ENCODE measurements around the gene KCNJ12. TPM values are rescaled to one million over a fixed set of nuclear protein-coding genes. Genes with fewer than 3 reads are reported as not detected.

Gene KCNJ12
- total RNA-seq, 4 donors from 2014 or later: 1.1 to 2.5 (median 2.3) TPM

DNA sequence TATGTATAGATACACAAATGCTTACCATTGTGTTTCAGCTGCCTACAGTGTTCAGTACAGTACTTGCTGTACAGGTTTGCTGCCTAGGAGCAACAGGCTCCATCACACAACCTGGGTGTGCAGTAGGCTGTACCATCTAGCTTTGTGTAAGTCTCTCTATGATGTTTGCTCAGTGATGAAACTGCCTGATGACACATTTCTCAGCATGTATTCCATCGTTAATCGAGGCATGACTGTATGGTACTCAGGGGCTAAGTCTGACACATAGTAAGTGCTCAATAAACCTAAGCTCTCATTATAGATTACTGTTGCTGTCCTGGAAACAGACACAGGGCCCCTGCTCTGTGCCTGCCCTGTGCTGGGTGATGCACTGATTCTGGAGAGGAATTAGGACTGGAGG is 18.1 kb downstream of the KCNJ12 start:
- in situ Hi-C loops (cut with MboI; ENCODE audit: low pct_ligation_motif_present in 1 of 4, low pct_unique_long_range_greater_than_20kb in 1 of 4, low sequenced_read_pairs in 3 of 4) (no loop called here), intact Hi-C loops (cut with DNase I; ENCODE audit: low total_unique reads) (no loop called here)
- DNase-seq: no peak
- Histone ChIP-seq H3K4me1 (no peaks in the 10 kb centered on the region), H3K9me3 (no peaks in the 10 kb centered on the region), H3K4me3 (no peak overlapping the region), H3K27ac (no peak overlapping the region), H3K27me3 (no peaks in the 10 kb centered on the region), H3K36me3 (no peaks in the 10 kb centered on the region)
- 77% methylated on average over 2 of the region's 2 CpGs; no CpG with 5 or more reads in 1 of the 2 donors for WGBS, 2 donors (ENCODE audit: low coverage in 1 of 2)
- TF ChIP-seq POLR2AphosphoS5 (IDR thresholded peaks at IDR 0.05) (no peak), POLR2A (IDR thresholded peaks at IDR 0.05) (no peak), EP300 (IDR thresholded peaks at IDR 0.05; ENCODE audit: low read depth) (no peak)
- TF ChIP-seq, protein P1, sequence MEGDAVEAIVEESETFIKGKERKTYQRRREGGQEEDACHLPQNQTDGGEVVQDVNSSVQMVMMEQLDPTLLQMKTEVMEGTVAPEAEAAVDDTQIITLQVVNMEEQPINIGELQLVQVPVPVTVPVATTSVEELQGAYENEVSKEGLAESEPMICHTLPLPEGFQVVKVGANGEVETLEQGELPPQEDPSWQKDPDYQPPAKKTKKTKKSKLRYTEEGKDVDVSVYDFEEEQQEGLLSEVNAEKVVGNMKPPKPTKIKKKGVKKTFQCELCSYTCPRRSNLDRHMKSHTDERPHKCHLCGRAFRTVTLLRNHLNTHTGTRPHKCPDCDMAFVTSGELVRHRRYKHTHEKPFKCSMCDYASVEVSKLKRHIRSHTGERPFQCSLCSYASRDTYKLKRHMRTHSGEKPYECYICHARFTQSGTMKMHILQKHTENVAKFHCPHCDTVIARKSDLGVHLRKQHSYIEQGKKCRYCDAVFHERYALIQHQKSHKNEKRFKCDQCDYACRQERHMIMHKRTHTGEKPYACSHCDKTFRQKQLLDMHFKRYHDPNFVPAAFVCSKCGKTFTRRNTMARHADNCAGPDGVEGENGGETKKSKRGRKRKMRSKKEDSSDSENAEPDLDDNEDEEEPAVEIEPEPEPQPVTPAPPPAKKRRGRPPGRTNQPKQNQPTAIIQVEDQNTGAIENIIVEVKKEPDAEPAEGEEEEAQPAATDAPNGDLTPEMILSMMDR (IDR thresholded peaks at IDR 0.05): no peak

DNA sequence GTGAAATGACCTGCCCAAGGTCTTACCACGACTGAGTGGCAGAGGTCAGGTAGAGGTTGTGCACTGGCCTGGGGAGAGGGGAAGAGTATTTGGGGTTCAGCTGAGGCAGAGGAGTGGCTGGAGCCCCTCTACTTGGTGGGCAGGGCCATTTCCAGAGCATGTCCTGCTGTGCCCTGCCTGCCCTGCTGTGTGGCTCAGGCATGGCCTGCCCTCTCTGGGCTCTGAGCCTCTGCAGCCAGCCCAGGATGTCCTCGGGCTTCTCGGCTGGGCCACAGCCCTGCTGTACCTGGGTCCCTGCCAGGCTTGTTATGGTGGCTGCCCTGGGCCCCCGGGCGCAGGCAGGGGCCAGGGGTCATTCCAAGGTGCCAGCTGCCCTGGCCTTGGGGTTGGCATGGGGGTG is 19.6 kb downstream of the KCNJ12 start:
- intact Hi-C loops (cut with DNase I; ENCODE audit: low total_unique reads) (no loop called here), in situ Hi-C loops (cut with MboI; ENCODE audit: low pct_ligation_motif_present in 1 of 4, low pct_unique_long_range_greater_than_20kb in 1 of 4, low sequenced_read_pairs in 3 of 4) (no loop called here)
- H3K9me3 ChIP-seq: no peaks in the 10 kb centered on the region
- H3K36me3 ChIP-seq: no peaks in the 10 kb centered on the region
- TF ChIP-seq POLR2A (IDR thresholded peaks at IDR 0.05) (no peak), EP300 (IDR thresholded peaks at IDR 0.05; ENCODE audit: low read depth) (no peak), POLR2AphosphoS5 (IDR thresholded peaks at IDR 0.05) (no peak)
- TF ChIP-seq, protein P1 (IDR thresholded peaks at IDR 0.05): no peak
- H3K4me3 ChIP-seq: no peak overlapping the region
- no peak for DNase-seq
- no peaks in the 10 kb centered on the region for H3K27me3 ChIP-seq
- H3K4me1 ChIP-seq: no peaks in the 10 kb centered on the region
- no peak overlapping the region for H3K27ac ChIP-seq
- WGBS, 2 donors (ENCODE audit: low coverage in 1 of 2): 71 to 73% methylated on average over 1 to 4 of the region's 5 CpGs

DNA sequence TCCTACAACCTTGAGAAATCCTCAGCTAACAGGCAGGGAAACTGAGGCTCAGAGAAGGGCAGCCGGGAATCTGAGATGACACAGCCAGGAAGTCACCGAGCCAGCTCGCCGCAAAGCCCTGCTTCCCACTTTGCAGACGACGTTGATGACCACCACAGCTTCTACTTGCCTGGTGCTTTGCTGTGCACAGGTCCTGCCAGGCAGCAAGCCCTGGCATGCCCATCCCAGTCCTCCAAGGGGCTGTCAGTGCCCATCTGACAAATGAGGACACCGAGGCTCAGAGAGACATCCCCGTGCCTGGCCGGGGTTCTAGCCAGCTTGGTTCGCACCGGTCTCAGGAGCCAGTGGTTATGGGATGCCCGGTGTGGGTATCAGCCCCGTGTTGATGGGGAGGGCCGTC is 20.1 kb downstream of the KCNJ12 start:
- Histone ChIP-seq H3K4me3 (no peak overlapping the region), H3K4me1 (no peaks in the 10 kb centered on the region), H3K9me3 (no peaks in the 10 kb centered on the region), H3K36me3 (no peaks in the 10 kb centered on the region), H3K27me3 (no peaks in the 10 kb centered on the region), H3K27ac (peak overlapping the region in 1 of 4 donors; percentile 74)
- no peak for DNase-seq
- in situ Hi-C loops (cut with MboI; ENCODE audit: low pct_ligation_motif_present in 1 of 4, low pct_unique_long_range_greater_than_20kb in 1 of 4, low sequenced_read_pairs in 3 of 4): no loop called here
- intact Hi-C loops (cut with DNase I; ENCODE audit: low total_unique reads): no loop called here
- 87% methylated on average over 14 of the region's 14 CpGs; no CpG with 5 or more reads in 1 of the 2 donors for WGBS, 2 donors (ENCODE audit: low coverage in 1 of 2)
- no peak for TF ChIP-seq POLR2AphosphoS5 (IDR thresholded peaks at IDR 0.05)
- no peak for TF ChIP-seq EP300 (IDR thresholded peaks at IDR 0.05; ENCODE audit: low read depth)
- no peak for TF ChIP-seq POLR2A (IDR thresholded peaks at IDR 0.05)
- TF ChIP-seq, protein P1 (IDR thresholded peaks at IDR 0.05): no peak

DNA sequence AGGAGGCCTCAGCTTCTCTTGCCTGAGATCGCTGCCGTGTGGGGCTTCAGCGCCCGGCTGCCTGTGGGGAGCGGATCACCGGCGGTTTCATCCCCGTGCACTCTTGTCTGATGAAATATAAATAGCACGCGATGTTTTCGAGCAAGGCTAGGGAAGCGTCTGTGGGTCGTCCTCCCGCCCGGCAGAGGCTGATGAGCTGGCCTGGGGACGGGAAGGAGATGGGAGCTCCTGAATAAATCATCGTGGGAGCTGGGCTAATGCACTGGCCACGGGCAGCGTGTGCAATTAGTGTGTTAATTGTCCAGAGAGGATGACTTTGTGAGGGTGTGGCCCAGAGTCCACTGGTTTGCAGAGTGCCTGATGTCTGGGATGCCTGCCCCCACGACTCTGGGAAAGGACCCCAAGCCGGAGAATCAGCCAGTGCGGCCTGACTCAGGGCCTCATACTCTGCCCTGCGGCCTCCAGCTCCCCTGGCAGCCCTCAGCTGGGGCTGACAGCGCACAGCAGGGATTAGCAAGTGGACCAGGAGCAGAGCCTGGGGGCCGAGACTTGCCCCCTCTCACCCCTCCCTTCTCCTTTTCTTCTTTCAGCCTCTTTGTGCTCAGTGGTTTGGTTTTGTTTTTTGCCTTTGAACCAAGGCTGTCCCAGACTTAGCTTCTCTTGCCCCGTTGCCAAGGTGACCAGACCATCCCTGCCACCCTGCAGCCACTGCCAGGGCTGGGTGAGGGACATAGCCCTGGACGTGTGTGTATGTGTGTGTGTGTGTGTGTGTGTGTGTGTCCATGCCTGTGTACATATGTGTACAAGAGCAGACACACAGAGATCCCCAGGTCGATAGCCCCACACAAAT is 21.4 kb downstream of the KCNJ12 start:
- 55 to 73% methylated on average over 2 to 28 of the region's 28 CpGs for WGBS, 2 donors (ENCODE audit: low coverage in 1 of 2)
- H3K9me3 ChIP-seq: no peaks in the 10 kb centered on the region
- no peak for TF ChIP-seq POLR2AphosphoS5 (IDR thresholded peaks at IDR 0.05)
- no peak for TF ChIP-seq EP300 (IDR thresholded peaks at IDR 0.05; ENCODE audit: low read depth)
- in situ Hi-C loops (cut with MboI; ENCODE audit: low pct_ligation_motif_present in 1 of 4, low pct_unique_long_range_greater_than_20kb in 1 of 4, low sequenced_read_pairs in 3 of 4): no loop called here
- H3K27me3 ChIP-seq: no peaks in the 10 kb centered on the region
- intact Hi-C loops (cut with DNase I; ENCODE audit: low total_unique reads): no loop called here
- no peak overlapping the region for H3K4me3 ChIP-seq
- H3K4me1 ChIP-seq: no peaks in the 10 kb centered on the region
- H3K27ac ChIP-seq: peak overlapping the region; percentile 10 to 74 (median 21)
- DNase-seq: no peak
- no peaks in the 10 kb centered on the region for H3K36me3 ChIP-seq

All from transverse colon (tissue), 4 donors.